Thoracic aorta (tissue), 2 donors: ENCODE results near the gene NEB. TPM values are rescaled to one million over a fixed set of nuclear protein-coding genes. Genes with fewer than 3 reads are reported as not detected.
A peak's percentile ranks its signal among the peaks of the same experiment; 100 is the strongest.
"Not testable (repeated sequence)": the region's sequence is repeated elsewhere in the genome, so short reads cannot be mapped to it uniquely, and the experiment has no call there.

Experiments
- ATAC-seq: fragments of 150-250 bp; one replicate; pipeline ENCODE4 v1.8.0; 2017; ENCODE audit warnings: low read depth; ENCODE audit not compliant: insufficient number of reproducible peaks, low FRiP score
- DNase-seq: peaks from one replicate; pipeline ENCODE4 v3.0.0-alpha.2; 2020; ENCODE audit warnings: low spot score
- H3K27ac ChIP-seq, 2 donors: fragments of 200-600 bp; sonication (generic); 1 replicate in 1 of 2; 2 replicates in 1 of 2; pipeline ENCODE4 v1.5.1; 2016; ENCODE audit warnings: mild to moderate bottlenecking in 2 of 2, moderate library complexity in 2 of 2
- H3K27me3 ChIP-seq: fragments of 200-600 bp; sonication (generic); replicated peaks from 2 replicates; pipeline ENCODE4 v1.6.0; 2016; ENCODE audit warnings: mild to moderate bottlenecking; ENCODE audit not compliant: insufficient read depth
- H3K36me3 ChIP-seq: fragments of 200-600 bp; sonication (generic); one replicate; pipeline ENCODE4 v1.5.1; 2016
- H3K4me1 ChIP-seq, 2 donors: fragments of 200-600 bp; sonication (generic); 1 replicate in 1 of 2; 2 replicates in 1 of 2; pipeline versions ENCODE4 v1.5.1 to v1.6.0; 2016; ENCODE audit warnings: low read depth in 2 of 2, mild to moderate bottlenecking in 1 of 2; ENCODE audit not compliant: control insufficient read depth in 1 of 2
- H3K4me3 ChIP-seq: fragments of 200-600 bp; sonication (generic); 2 replicates; pipeline ENCODE4 v1.5.1; 2016; ENCODE audit warnings: mild to moderate bottlenecking
- H3K9me3 ChIP-seq: fragments of 200-600 bp; sonication (generic); 2 replicates; pipeline ENCODE4 v1.5.1; 2016
- CTCF ChIP-seq: fragments of 200-600 bp; sonication (generic); IDR thresholded peaks from one replicate; pipeline ENCODE4 v1.5.1; 2019; ENCODE audit warnings: antibody characterized with exemption
- total RNA-seq, 2 donors: library from RNA; depleted of rRNA; stranded (reverse); fragments of >200 nt; gene quantifications; one replicate each; pipeline versions ENCODE4 v1.1.0 to v1.2.3, GENCODE V29; 2016

NEB gene
- total RNA-seq, 2 donors from 2014 or later, result 3.2 to 8.6 TPM

GRCh38 chr2:151567006-151567405 is 167.3 kb downstream of the NEB start:
- Histone ChIP-seq H3K4me3 (no peak overlapping the region), H3K4me1 (peaks cover 0 to 2% of the 10 kb centered on the region in 2 donors), H3K36me3 (no peaks in the 10 kb centered on the region), H3K9me3 (no peaks in the 10 kb centered on the region), H3K27me3 (no peaks in the 10 kb centered on the region), H3K27ac (no peak overlapping the region)
- ATAC-seq (no peak), DNase-seq (no peak)
- TF ChIP-seq CTCF, result no peak

GRCh38 chr2:151562398-151562797 is 171.9 kb downstream of the NEB start:
- no peak overlapping the region for H3K27ac ChIP-seq
- DNase-seq (no peak), ATAC-seq (no peak)
- H3K27me3 ChIP-seq, result no peaks in the 10 kb centered on the region
- no peaks in the 10 kb centered on the region for H3K9me3 ChIP-seq
- no peak overlapping the region for H3K4me3 ChIP-seq
- no peaks in the 10 kb centered on the region for H3K36me3 ChIP-seq
- no peaks in the 10 kb centered on the region for H3K4me1 ChIP-seq
- TF ChIP-seq CTCF, result no peak

- no peaks in the 10 kb centered on the region for H3K9me3 ChIP-seq
- DNase-seq (no peak), ATAC-seq (peak; percentile 36)
- TF ChIP-seq CTCF, result no peak
- H3K36me3 ChIP-seq, result no peaks in the 10 kb centered on the region
- H3K4me3 ChIP-seq, result no peak overlapping the region
- no peaks in the 10 kb centered on the region for H3K27me3 ChIP-seq
- peaks cover 8 to 9% of the 10 kb centered on the region in 2 donors for H3K4me1 ChIP-seq
- no peak overlapping the region for H3K27ac ChIP-seq
Measured at GRCh38 chr2:151560289-151560688, 174.0 kb downstream of the NEB start.

- not testable (repeated sequence) for H3K9me3 ChIP-seq, ATAC-seq, DNase-seq, H3K4me3 ChIP-seq, H3K27ac ChIP-seq, H3K27me3 ChIP-seq, H3K36me3 ChIP-seq
- H3K4me1 ChIP-seq, result peaks cover 10% of the 10 kb centered on the region in 2 donors
Measured at GRCh38 chr2:151559431-151559830, 174.8 kb downstream of the NEB start.

GRCh38 chr2:151557883-151558282 is 176.4 kb downstream of the NEB start:
- not testable (repeated sequence) for DNase-seq, H3K36me3 ChIP-seq, ATAC-seq, H3K27ac ChIP-seq, H3K4me3 ChIP-seq, H3K27me3 ChIP-seq, H3K9me3 ChIP-seq
- H3K4me1 ChIP-seq, result peaks cover 10% of the 10 kb centered on the region in 2 donors

GRCh38 chr2:151556121-151556520 is 178.2 kb downstream of the NEB start:
- H3K4me1 ChIP-seq, result peaks cover 10% of the 10 kb centered on the region in 2 donors
- no peak overlapping the region for H3K27ac ChIP-seq
- H3K4me3 ChIP-seq, result no peak overlapping the region
- no peaks in the 10 kb centered on the region for H3K27me3 ChIP-seq
- H3K36me3 ChIP-seq, result no peaks in the 10 kb centered on the region
- ATAC-seq (no peak), DNase-seq (no peak)
- TF ChIP-seq CTCF, result no peak
- no peaks in the 10 kb centered on the region for H3K9me3 ChIP-seq
